Eye (tissue), 1 donor: ENCODE data around the gene SLC7A14.

Experiments used
- DNase-seq: peaks from one replicate; pipeline ENCODE4 v3.0.0-alpha.2; 2015

SLC7A14 gene

DNA sequence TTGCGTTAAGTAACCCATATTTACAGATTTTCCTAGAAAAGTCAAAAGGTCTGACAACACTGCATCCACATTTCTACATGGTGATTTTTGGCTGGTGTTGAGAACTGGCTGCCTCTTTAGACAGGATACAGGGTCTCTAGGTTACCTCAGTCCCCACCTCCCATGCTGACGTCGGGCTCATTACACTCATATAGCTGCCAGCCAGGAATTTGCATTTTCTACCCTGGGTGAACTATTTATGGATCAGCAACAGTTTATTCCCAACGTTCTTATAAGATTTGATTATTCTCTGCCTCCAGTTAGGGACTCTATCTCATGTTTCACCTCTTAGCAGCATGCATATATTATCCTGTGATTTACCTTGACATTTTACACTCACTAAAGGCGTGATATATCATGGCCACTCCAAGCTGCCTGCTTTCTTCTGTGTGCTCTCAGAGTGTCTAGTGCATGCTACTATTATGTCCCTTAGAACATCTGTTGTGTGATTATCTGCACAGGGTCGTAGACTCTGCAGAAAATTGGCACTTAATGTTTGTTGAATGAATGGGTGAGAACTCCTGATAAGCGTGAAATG, 118.2 kb downstream of the SLC7A14 start:
- DNase-seq, result no peak

DNA sequence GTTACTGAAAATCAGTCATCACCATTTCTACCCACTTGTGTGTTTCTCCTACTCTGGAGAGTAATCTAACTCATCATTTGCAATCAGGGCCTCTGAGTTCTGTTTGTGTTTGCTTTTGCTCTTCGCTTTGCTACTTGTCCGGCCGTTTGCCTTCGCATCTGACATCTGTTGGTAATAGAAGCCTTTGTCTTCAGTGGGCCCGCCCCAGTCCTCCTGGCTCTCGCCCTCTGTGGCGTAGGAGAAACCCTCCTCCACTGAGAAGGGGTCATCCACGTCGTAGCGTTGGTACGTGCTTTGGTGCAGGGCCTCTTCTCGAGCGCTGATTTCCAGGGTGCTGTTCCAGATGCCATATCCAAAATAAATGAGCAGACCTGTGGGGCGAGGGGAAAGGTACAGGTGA, 118.9 kb downstream of the SLC7A14 start:
- DNase-seq, result peak; percentile 28

- DNase-seq, result no peak
Observed at GRCh38 chr3:170465955-170466354, 119.9 kb downstream of the SLC7A14 start.

DNA sequence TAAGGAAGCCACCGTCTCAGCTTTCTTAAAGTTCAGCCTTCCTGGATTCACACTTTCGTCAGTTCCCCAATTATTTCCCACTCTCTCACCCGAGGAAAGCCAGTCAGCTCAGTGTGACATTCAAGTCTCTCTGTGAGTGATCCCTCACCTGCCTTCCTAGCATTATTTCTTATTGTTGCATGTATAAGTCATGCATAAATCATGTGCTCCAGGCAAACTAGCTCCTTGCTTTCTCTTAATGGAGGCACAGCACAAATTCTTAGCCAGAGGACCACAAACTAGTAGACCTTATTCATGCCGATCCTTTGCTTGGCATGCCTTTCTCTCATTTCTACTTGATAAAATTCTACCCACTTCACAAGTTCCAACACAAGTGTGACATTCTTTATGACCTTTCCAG, 122.9 kb downstream of the SLC7A14 start:
- DNase-seq, result no peak

GRCh38 chr3:170458285-170458684, 127.6 kb downstream of the SLC7A14 start:
- DNase-seq, result no peak

DNA sequence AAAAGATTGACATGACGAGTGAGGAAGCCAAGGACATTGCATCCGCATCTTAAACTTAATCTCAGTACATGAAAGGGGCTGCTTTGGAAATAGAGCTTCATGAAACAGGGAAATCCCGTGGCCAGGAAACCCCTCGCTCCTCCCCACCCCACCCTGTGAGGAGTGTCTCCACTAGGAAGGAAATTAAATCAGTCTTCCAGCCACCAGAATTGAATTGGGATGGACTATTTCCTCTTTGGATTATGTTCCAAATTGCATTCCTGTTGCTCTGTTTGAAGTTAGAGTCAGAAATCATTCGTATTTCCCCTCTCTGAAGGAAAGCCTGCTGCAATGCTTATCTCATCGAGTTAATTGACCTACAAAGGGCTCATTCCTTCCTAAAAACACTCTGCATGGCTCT, 131.4 kb downstream of the SLC7A14 start:
- DNase-seq, result no peak

DNA sequence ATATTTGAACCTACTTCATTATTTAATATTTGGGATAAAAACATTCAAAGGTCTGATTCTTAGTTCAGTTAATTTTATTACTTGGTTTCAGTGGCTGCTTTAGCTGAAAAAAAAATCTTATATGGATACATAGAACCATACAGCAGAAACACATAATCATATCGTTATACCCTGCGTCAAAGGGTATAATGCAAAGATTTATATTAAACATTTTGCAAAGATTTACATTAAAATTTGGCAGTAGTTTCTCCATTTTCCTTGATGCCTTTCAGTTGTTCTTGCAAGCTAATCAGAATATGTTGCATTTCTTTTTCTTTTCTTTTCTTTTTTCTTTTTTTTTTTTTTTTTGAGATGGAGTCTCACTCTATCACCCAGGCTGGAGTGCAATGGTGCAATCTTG, 135.8 kb downstream of the SLC7A14 start:
- no peak for DNase-seq

GRCh38 chr3:170448584-170448983, 137.3 kb downstream of the SLC7A14 start:
- no peak for DNase-seq

- no peak for DNase-seq
Observed at GRCh38 chr3:170443457-170443856, 142.4 kb downstream of the SLC7A14 start.

DNA sequence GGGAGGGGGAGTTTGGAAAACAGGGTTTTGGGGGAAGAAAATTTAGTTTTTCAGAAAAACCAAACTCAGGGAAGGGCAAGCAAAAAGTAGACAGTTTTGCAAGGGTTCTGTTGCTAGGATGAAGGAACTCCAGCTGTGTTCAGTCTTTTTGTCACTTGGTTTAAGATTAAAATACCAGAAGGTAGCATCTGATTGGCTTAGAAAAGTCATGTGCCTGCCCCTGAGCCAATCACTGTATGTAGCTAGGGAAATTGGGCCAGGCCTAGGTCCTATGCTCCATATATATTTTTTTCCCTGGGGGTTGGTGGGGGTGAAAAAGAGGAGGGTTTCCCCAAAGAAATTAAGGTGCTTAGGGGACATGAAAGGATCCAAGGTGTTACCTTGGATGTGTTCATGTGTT, 142.9 kb downstream of the SLC7A14 start:
- DNase-seq, result no peak

GRCh38 chr3:170441412-170441811, 144.5 kb downstream of the SLC7A14 start:
- no peak for DNase-seq

- no peak for DNase-seq
Observed at GRCh38 chr3:170440344-170440743, 145.5 kb downstream of the SLC7A14 start.

GRCh38 chr3:170438836-170439235, 147.0 kb downstream of the SLC7A14 start:
- no peak for DNase-seq

DNA sequence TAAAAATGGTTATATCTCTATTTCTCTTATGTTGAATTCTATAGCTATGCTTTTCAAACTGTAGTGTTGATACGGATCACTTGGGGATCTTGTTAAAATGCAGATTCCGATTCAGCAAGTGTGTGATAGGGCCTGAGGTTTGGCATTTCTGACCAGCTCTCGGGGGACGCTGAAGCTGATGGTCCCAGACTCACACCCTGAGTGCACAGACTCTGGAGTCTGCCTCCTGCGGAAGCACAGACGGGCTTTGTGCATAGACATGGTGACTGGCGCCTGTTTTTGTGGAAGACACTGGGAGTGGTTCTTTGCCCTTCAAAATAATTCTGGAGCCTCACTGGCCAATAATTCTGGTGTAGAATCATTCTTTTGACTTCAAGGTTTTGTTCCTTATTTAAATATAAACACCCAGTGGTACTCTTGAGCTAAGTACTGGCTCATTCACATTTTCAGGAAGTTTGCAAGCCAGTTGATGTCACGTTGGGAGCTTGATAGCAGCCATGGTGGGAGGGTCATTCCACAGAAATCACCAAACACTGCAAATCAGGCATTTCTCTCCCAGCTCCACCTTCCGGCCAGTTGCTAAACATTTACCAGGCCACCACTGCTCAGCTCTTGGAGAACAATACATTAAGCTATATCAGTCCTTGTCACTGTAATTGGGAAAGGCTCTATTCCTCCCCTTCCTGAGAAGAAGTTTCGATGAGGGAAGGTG, 148.0 kb downstream of the SLC7A14 start:
- no peak for DNase-seq

- DNase-seq, result no peak
Observed at GRCh38 chr3:170437176-170437575, 148.7 kb downstream of the SLC7A14 start.

DNA sequence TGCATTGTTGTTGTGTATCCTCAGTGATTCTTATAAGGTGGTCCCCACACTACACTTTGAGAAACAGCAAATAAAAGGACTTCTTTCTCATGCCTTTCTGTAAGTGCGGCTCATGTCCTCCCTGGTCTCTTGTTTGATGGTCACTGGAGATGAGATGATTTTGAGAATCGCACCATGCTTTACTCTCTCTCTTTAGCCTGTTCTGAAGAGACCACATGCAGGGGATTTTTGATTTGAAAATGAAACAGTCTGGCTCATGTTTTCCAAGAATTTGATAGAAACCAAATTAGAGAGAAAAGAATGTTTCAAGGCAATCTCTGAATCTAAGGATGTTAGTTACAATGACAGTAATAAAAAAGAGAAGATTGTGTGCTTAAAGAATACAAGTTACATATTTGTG, 149.2 kb downstream of the SLC7A14 start:
- DNase-seq, result no peak

GRCh38 chr3:170432416-170432815, 153.5 kb downstream of the SLC7A14 start:
- DNase-seq, result no peak

GRCh38 chr3:170431054-170431453, 154.8 kb downstream of the SLC7A14 start:
- no peak for DNase-seq

GRCh38 chr3:170429050-170429449, 156.8 kb downstream of the SLC7A14 start:
- DNase-seq, result peak; percentile 70

DNA sequence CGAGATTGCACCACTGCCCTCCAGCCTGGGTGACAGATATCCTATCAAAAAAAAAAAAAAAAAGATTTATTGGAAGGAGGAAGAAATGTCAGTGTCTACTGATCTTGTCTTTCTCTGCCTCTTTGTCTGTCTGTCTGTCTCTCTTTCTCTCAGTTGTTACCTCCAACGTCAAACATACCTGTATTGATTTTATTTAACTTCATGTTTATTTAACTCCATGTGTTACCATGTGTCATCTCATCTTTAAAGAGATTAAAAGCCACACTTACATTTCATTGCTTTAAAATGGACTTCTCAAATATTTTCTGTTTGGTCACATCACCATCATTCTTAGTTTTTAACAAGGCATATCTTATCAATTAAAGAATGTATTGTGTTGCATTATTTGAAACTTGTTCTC, 157.8 kb downstream of the SLC7A14 start:
- DNase-seq, result no peak

- no peak for DNase-seq
Observed at GRCh38 chr3:170426240-170426797, 159.6 kb downstream of the SLC7A14 start.

DNA sequence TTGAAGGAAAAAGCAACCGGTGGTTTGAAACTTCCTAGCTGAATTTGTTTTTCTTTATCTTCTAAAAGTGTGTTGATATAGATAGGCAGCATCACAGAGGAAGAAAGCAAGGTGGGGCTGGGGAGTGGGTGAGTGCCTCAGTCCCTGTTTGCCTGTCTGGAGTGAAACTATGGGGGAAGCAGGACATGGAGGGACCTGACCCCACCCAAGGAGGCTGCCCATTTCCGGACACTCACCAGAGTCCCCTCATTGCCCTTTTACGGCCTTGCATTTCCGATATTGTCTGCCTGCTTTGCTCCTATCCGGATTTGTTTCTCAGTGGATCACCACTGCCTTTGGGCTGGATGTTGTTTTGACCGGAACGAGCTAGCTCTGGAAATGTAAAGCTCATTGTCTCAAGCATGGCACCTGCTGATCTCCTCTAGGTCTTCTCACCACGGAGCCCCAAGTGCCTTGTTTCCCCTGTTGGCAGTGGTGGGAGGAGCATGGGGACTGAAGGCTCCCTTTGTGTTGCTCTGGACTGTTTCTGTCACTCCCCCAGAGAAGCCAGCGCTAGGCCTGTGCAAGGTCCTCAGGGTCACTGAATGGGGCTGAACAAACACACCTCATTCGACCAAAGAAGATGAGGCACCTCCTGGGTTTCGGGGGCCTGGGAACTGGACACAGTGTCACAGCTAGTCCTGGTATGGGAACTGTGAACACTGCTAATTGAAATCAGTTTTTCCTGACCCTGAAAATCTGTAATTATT, 160.2 kb downstream of the SLC7A14 start:
- DNase-seq, result peak; percentile 48

GRCh38 chr3:170424879-170425278, 161.0 kb downstream of the SLC7A14 start:
- no peak for DNase-seq
